ENCODE results near the gene USP1. TPM values are rescaled to one million over a fixed set of nuclear protein-coding genes. Genes with fewer than 3 reads are reported as not detected.
A peak's percentile ranks its signal among the peaks of the same experiment; 100 is the strongest.

Gene USP1
- total and polyA plus RNA-seq, 2 donors (not counting 3 experiments of a cell fraction or from before 2014, with no cell fraction given) = 7.0 to 38.4 TPM

DNA sequence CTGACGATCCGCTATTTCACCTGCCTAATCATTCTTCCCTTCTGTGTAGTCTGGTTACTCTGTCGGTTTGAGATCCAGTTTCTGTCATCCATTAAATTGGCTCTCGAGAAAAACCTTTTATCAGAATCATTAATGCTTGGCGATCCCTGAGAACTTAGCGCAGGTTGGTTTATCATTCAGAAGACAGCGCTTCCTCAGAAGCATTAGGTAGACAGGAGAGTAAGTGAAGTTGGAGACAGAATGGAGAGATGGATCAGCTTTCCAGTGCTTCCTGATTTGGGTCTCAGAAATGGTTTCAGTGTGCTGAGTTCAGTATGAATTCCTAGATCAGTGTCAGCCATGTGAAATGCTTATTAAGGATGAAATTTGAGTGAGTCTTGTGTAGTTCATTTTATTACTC, 1.3 kb downstream of the USP1 start:
- H3K9ac ChIP-seq (replicated peaks; ENCODE audit: extremely low read depth, insufficient read depth, low read length) = peak overlapping the region; percentile 96
- FAIRE-seq (peak; percentile 63), DNase-seq (ENCODE audit: low read depth, low spot score) (peak; percentile 35)
- TF ChIP-seq, protein P1, sequence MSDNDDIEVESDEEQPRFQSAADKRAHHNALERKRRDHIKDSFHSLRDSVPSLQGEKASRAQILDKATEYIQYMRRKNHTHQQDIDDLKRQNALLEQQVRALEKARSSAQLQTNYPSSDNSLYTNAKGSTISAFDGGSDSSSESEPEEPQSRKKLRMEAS (IDR thresholded peaks at IDR 0.05; ENCODE audit: insufficient read depth, insufficient read length) = no peak
- TF ChIP-seq CTCF (IDR thresholded peaks at IDR 0.05; ENCODE audit: extremely low read depth in 1 of 2, insufficient read depth in 1 of 2, low read depth in 1 of 2, low read length in 2 of 2) (no peak), GATA2 (IDR thresholded peaks at IDR 0.05; ENCODE audit: insufficient read depth, insufficient read length, low read depth, low read length) (no peak), JUN (IDR thresholded peaks at IDR 0.05; ENCODE audit: borderline replicate concordance, insufficient read depth, insufficient read length, low read depth) (no peak), FOS (IDR thresholded peaks at IDR 0.05; ENCODE audit: borderline replicate concordance, insufficient read depth, low read length) (no peak), POLR2AphosphoS5 (IDR thresholded peaks at IDR 0.05; ENCODE audit: insufficient read depth, low read depth, low read length) (no peak), EZH2 (IDR thresholded peaks at IDR 0.05; ENCODE audit: borderline replicate concordance, low read depth, low read length, severe bottlenecking) (no peak), MYC (IDR thresholded peaks at IDR 0.05; ENCODE audit: low read depth, low read length) (no peak), POLR2A (IDR thresholded peaks at IDR 0.05; ENCODE audit: low read depth, low read length) (no peak)
- no peaks in the 10 kb centered on the region for H4K20me1 ChIP-seq (replicated peaks; ENCODE audit: control insufficient read depth, extremely low read depth, insufficient read depth, low read length)
- POLR2A ChIA-PET = no interaction called here
- dilution Hi-C loops (cut with MboI; ENCODE audit: extremely low pct_ligation_motif_present, low sequenced_read_pairs) (no loop called here), intact Hi-C loops (cut with micrococcal nuclease) (loop anchor here (5.0 kb wide), 2 partner anchors 309 to 684 kb away; no protein-coding TSS in a partner anchor)
- BruUV-seq (replicated peaks) = TSS peak; percentile 29
- H3K79me2 ChIP-seq (ENCODE audit: control insufficient read depth, insufficient read depth, low read length) = peaks cover 56% of the 10 kb centered on the region
- H3K4me1 ChIP-seq (ENCODE audit: control insufficient read depth, extremely low read depth, insufficient read depth, low read length) = peaks cover 13% of the 10 kb centered on the region
- H3K4me3 ChIP-seq (replicated peaks in 1 of 3; ENCODE audit: insufficient read depth in 1 of 3, low read depth in 1 of 3, low read length in 3 of 3) = peak overlapping the region; percentile 73 to 95 (median 75)
- H3K4me2 ChIP-seq (ENCODE audit: insufficient read depth, low read length) = peak overlapping the region; percentile 96
- H3K36me3 ChIP-seq (ENCODE audit: control insufficient read depth in 2 of 2, extremely low read depth in 1 of 2, insufficient read depth in 2 of 2, low read length in 2 of 2) = no peaks in the 10 kb centered on the region
- H3K9me1 ChIP-seq (replicated peaks; ENCODE audit: control insufficient read depth, extremely low read depth, insufficient read depth, low read length) = no peaks in the 10 kb centered on the region
- H3K27me3 ChIP-seq (ENCODE audit: control insufficient read depth in 2 of 2, insufficient read depth in 2 of 2, low read length in 2 of 2) = no peaks in the 10 kb centered on the region
- CTCF ChIA-PET = interaction anchor here (1.0 to 2.0 kb wide), 2 partner anchors 12 to 309 kb away, joined by 3 to 9 read pairs; no protein-coding TSS in a partner anchor
- H3K9me3 ChIP-seq (replicated peaks; ENCODE audit: control insufficient read depth, insufficient read depth, low read length) = no peaks in the 10 kb centered on the region
- H2AFZ ChIP-seq (ENCODE audit: low read depth, low read length) = peak overlapping the region; percentile 22
- H3K27ac ChIP-seq (ENCODE audit: insufficient read depth, low read depth, low read length) = peak overlapping the region; percentile 89
